SU-DHL-6 (cell line): ENCODE data around the gene MAPK8.

Experiments used
- H2AFZ ChIP-seq: fragments of 200-600 bp; sonication (generic); 2 replicates; pipeline ENCODE4 v1.6.1; 2014; ENCODE audit warnings: low read depth, mild to moderate bottlenecking, moderate library complexity, mixed read lengths, antibody characterized with exemption, low read length; ENCODE audit not compliant: severe bottlenecking
- H3F3A ChIP-seq: fragments of 200-600 bp; shearing (Covaris generic); 2 replicates; pipeline ENCODE4 v1.6.0; 2016; ENCODE audit warnings: antibody characterized with exemption, mild to moderate bottlenecking; ENCODE audit not compliant: insufficient read depth
- H3K27ac ChIP-seq: fragments of 200-600 bp; sonication (generic); 2 replicates; pipeline ENCODE4 v1.5.1; 2016; ENCODE audit warnings: low read depth, mild to moderate bottlenecking, low read length, moderate library complexity, mixed read lengths
- H3K27me3 ChIP-seq: fragments of 200-600 bp; sonication (generic), shearing (Covaris generic); 2 replicates; pipeline ENCODE4 v1.6.0; 2014; ENCODE audit warnings: mild to moderate bottlenecking, low read length
- H3K36me3 ChIP-seq: fragments of 200-600 bp; sonication (generic); 2 replicates; pipeline ENCODE4 v1.6.1; 2014; ENCODE audit warnings: mild to moderate bottlenecking, low read length, mixed read lengths
- H3K4me2 ChIP-seq: fragments of 300-600, 200-600 bp; shearing (Covaris generic), sonication (generic); 2 replicates; pipeline ENCODE4 v1.6.0; 2014; ENCODE audit warnings: low read length, low read depth, mild to moderate bottlenecking; ENCODE audit not compliant: poor library complexity, severe bottlenecking
- H3K4me3 ChIP-seq: fragments of 200-600 bp; sonication (generic); 2 replicates; pipeline ENCODE4 v1.5.1; 2014; ENCODE audit warnings: antibody characterized with exemption, low read length, mild to moderate bottlenecking, mixed read lengths; ENCODE audit not compliant: insufficient read depth, poor library complexity, severe bottlenecking
- H3K79me2 ChIP-seq: fragments of 200-600 bp; sonication (generic); 2 replicates; pipeline ENCODE4 v1.6.1; 2014; ENCODE audit warnings: mild to moderate bottlenecking, low read length, moderate library complexity; ENCODE audit not compliant: insufficient read depth
- H3K9ac ChIP-seq: fragments of 200-600 bp; sonication (generic); 2 replicates; pipeline ENCODE4 v1.7.0; 2014; ENCODE audit warnings: mild to moderate bottlenecking, low read length
- H3K9me2 ChIP-seq: fragments of 200-600 bp; sonication (generic); replicated peaks from 2 replicates; pipeline ENCODE4 v1.6.1; 2014; ENCODE audit warnings: low read length; ENCODE audit not compliant: insufficient read depth
- H3K9me3 ChIP-seq: fragments of 200-600 bp; sonication (generic); 2 replicates; pipeline ENCODE4 v1.6.1; 2014; ENCODE audit warnings: low read length, mixed read lengths; ENCODE audit not compliant: insufficient read depth
- H4K20me1 ChIP-seq: fragments of 200-600 bp; sonication (generic); 2 replicates; pipeline ENCODE4 v1.6.1; 2014; ENCODE audit warnings: low read depth, mild to moderate bottlenecking, antibody characterized with exemption, low read length, moderate library complexity, mixed read lengths
- CTCF ChIP-seq: fragments of 200-600 bp; sonication (generic); IDR thresholded peaks from one replicate; pipeline ENCODE4 v1.5.1; 2017; ENCODE audit warnings: antibody characterized with exemption, mild to moderate bottlenecking, low read length, moderate library complexity; ENCODE audit not compliant: insufficient read depth, poor library complexity, severe bottlenecking
- EZH2phosphoT487 ChIP-seq: fragments of 200-600 bp; sonication (generic), shearing (Covaris generic); conservative IDR thresholded peaks from 2 replicates; pipeline ENCODE4 v1.6.1; 2018; ENCODE audit warnings: mild to moderate bottlenecking, antibody characterized with exemption, low read length, moderate library complexity, mixed read lengths

The MAPK8 gene

GRCh38 chr10:48470893-48471805 is 164.7 kb downstream of the MAPK8 start:
- no peaks in the 10 kb centered on the region for H3K36me3 ChIP-seq
- H3K9me3 ChIP-seq = no peaks in the 10 kb centered on the region
- no peaks in the 10 kb centered on the region for H4K20me1 ChIP-seq
- no peak overlapping the region for H3K27ac ChIP-seq
- no peaks in the 10 kb centered on the region for H3K79me2 ChIP-seq
- TF ChIP-seq EZH2phosphoT487 (no peak), CTCF (no peak)
- no peaks in the 10 kb centered on the region for H3F3A ChIP-seq
- no peak overlapping the region for H2AFZ ChIP-seq
- H3K27me3 ChIP-seq = no peaks in the 10 kb centered on the region
- H3K4me3 ChIP-seq = no peak overlapping the region
- no peak overlapping the region for H3K9ac ChIP-seq
- H3K4me2 ChIP-seq = no peak overlapping the region
- H3K9me2 ChIP-seq = no peaks in the 10 kb centered on the region

DNA sequence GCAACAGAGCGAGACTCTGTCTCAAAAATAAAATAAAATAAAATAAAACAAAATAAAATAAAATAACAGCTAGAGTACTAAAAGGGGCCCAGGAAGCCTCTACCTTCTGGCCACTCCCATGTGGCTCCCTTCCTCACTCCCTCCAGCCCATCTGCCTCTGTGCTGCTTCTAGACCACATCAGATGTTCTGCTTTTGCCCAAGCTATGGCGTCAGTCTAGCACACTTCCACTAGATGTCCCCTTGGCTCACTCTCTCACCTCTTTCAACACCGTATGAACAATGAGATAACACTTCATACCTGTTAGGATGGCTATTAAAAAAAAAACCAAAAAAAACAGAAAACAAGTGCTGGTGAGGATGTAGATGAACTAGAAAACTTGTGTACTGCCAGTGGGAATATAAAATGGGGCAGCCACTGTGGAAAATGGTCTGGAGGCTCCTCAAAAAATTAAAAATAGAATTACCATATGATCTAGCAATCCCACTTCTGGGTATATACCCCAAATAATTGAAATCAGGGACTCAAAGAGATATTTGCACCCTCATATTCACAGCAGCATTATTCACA is 166.1 kb downstream of the MAPK8 start:
- no peaks in the 10 kb centered on the region for H3K9me3 ChIP-seq
- H3K27ac ChIP-seq = no peak overlapping the region
- H3K4me2 ChIP-seq = no peak overlapping the region
- no peak overlapping the region for H2AFZ ChIP-seq
- TF ChIP-seq EZH2phosphoT487 (no peak), CTCF (no peak)
- H3K79me2 ChIP-seq = no peaks in the 10 kb centered on the region
- H3F3A ChIP-seq = no peaks in the 10 kb centered on the region
- no peak overlapping the region for H3K4me3 ChIP-seq
- no peaks in the 10 kb centered on the region for H3K27me3 ChIP-seq
- no peaks in the 10 kb centered on the region for H4K20me1 ChIP-seq
- no peaks in the 10 kb centered on the region for H3K36me3 ChIP-seq
- no peaks in the 10 kb centered on the region for H3K9me2 ChIP-seq
- H3K9ac ChIP-seq = no peak overlapping the region

GRCh38 chr10:48473704-48474103 is 167.2 kb downstream of the MAPK8 start:
- H3K27ac ChIP-seq = no peak overlapping the region
- H3K9me2 ChIP-seq = no peaks in the 10 kb centered on the region
- no peaks in the 10 kb centered on the region for H4K20me1 ChIP-seq
- TF ChIP-seq EZH2phosphoT487 (no peak), CTCF (no peak)
- no peaks in the 10 kb centered on the region for H3F3A ChIP-seq
- no peaks in the 10 kb centered on the region for H3K79me2 ChIP-seq
- no peak overlapping the region for H3K4me3 ChIP-seq
- H3K36me3 ChIP-seq = no peaks in the 10 kb centered on the region
- H2AFZ ChIP-seq = no peak overlapping the region
- H3K4me2 ChIP-seq = no peak overlapping the region
- no peaks in the 10 kb centered on the region for H3K9me3 ChIP-seq
- H3K9ac ChIP-seq = no peak overlapping the region
- H3K27me3 ChIP-seq = no peaks in the 10 kb centered on the region
